GM19099 (cell line): Measurements from ENCODE around the gene CARD6.

Experiments used
- POLR2A ChIP-seq: IDR thresholded peaks from 3 replicates; pipeline ENCODE4 v1.6.1; 2011; ENCODE audit warnings: low read depth; ENCODE audit not compliant: insufficient read length; ENCODE audit errors: extremely low read depth

Gene CARD6

DNA sequence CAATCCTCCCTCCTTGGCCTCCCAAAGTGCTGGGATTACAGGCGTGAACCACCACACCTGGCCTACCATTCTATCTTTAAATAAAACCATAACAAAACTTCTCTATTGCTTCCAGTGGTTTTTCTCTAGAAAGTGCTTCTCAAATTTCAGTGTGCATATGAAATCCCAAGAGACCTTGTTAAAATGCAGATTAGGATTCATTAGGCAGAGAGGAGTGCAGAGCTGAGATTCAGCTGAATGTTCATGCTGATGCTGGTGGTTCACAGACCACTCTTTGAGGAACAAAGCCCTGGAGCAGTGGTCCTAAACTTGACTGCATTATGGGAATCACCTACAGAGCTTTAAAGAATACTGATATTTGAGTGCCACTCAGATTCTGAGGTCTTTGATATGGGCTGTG lies 28.2 kb downstream of the CARD6 start:
- no peak for TF ChIP-seq POLR2A

DNA sequence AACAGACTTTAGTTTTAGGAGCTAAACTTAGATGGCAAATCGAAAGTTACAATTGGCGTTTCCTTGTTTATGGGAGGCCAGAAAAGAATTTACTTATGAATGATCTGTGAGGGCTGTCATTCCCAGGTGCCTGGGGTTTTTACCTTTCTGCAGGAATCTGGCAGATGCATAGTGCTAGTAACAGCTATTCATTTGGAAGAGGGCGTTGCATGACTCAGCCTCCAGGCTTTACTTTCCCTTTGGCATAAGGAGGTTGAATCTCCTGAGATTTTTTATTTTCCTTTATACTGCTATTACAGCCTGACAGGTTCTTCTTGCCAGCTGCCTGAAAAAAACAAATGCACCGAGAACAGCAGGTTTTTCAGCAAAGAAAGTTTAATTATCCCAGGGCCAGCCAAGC lies 30.0 kb downstream of the CARD6 start:
- TF ChIP-seq POLR2A, result no peak

DNA sequence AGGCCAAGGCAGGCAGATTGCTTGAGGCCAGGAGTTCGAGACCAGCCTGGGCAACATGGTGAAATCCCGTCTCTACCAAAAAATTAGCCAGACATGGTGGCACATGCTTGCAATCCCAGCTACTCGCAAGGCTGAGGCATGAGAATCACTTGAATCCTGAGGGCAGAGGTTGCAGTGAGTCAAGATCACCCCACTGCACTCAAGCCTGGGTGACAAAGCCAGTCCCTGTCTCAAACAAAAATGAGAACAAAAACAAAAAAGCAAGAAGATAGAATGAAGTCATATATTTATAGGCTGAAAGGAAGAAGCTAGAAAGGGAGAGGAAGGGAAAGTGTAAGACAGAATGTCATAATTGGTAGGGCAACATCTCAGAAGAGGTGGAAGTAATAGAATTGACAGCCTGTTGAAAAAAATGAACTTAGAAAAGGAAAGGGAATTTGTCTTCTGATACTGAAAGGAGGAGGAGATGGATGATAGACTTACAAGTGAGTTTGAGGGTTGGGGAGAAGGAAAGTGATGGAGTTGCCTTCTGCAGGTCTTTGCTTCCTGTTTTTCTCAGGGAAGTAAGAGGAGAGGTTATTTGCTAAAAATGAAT lies 32.2 kb downstream of the CARD6 start:
- no peak for TF ChIP-seq POLR2A

DNA sequence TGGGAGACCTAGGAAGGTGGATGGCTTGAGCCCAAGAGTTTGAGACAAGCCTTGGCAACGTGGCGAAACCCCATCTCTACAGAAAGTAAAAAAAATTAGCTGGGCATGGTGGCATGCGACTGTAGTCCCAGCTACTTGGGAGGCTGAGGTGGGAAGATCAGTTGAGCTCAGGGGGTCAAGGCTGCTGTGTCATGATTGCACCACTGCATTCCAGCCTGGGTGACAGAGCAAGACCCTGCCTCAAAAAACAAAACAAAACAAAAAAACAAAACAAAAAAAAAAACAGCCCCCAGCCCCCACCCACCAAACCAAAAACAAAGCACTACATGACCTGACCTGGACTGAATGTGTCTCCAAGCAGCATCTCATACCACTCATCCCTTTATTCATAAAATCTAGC lies 34.8 kb downstream of the CARD6 start:
- TF ChIP-seq POLR2A, result no peak

DNA sequence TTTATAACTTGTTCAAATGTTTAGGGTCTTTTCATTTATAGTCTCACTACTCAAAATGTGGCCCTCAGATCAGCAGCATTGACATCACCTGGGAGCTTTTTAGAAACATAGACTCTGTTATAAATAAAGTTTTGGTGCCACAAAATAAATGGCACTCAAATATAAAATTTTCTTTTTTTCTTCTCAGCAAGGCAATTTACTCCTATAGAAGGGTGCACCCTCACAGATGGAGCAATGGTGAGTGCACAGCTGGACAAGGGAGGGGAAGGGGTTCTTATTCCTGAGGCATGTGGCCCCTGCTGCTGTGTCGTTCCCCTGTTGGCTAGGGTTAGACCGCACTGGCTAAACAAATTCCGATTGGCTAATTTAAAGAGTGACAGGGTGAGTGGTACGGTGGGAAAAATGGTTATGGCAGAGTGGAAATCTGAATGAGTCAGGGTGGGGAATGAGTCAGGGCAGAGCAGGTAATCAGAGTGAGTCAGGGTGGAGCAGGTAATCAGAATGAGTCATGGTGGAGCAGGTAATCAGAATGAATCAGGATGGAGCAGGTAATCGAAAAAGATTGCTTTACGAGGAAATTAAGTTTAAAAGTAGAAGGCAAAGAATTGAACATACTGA lies 36.3 kb downstream of the CARD6 start:
- TF ChIP-seq POLR2A, result no peak

DNA sequence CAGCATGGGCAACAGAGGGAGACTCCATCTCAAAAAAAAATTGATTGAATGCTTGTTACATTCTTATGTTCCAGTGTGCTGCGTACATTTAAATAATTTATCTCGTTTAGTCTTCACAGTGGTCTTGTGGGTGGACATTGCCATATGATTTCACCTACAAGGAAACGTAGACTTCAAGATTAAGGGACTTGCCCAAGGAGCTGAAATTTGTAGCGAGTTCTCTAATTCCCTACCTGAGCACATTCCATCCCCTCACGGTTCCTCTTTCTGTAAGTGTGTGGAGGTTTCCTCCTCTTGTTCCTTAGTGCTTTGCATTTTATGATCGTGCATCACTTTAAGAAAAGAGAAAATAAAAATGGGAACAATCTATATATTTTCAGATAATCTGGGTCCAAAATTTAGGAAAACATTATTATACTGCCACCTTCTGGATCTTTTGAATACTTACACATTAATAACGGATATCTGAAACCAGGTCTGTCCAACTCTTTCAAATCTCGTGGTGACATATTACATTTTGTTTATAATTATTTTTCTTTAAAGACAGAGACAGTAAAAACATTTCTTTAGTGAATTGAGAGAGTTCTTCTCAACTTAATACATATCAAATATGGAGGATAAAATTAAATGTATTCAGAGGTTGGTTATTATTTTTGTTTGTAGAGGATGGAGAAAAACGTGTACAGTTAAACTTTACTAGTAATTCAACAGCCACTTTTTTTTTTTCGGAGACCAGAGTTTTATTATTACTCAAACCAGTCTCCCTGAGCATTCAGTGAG lies 38.2 kb downstream of the CARD6 start:
- TF ChIP-seq POLR2A, result no peak

DNA sequence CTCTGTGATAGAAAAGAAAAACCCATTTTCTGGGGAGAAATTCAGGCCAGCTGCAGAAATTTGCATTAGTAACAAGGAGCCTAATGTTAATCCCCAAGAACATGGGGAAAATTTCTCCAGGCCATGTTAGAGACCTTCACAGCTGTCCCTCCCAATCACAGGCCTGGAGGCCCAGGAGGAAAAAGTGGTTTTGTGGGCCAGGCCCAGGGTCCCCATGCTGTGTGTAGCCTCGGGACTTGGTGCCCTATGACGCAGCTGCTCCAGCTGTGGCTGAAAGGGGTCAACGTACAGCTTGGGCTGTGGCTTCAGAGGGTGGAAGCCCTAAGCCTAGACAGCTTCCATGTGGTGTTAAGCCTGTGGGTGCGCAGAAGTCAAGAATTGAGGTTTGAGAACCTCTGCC lies 41.1 kb downstream of the CARD6 start:
- TF ChIP-seq POLR2A, result no peak

DNA sequence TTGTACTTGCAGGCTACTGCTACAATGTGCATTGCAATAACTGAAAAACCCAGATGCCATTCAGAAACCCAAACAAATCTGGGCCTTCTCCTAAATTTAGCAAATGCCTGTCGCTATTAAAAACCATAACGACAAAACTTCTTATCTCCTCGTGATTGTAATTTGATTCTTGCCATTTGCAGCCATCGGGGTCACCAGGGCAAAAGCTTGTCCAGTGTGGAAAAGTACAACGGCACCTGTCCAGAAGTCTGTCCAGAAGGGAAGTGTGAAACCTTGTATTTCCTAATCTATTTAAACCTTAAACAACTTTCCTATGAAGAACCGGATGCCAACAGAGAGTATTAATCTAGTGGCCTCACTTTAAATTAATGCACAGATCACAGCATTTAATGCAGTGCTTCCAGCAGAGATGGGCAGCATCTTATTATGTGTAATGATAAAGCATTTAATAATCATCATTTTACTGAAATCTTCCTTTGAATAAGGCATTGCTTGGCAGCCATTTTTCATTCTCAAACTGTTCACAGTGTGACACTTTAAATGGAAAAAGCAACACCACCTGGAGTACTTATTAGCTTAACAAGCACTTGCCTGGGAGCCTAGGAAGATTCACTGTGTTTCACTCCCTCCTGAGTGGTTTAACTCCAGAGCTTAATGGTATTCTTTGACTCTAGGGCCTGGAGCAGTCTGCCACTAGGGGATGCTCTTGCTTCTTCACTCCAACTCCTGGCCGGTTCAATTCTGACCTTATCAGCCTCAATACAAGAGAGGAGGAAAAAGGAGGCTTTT lies 63.2 kb downstream of the CARD6 start:
- no peak for TF ChIP-seq POLR2A

DNA sequence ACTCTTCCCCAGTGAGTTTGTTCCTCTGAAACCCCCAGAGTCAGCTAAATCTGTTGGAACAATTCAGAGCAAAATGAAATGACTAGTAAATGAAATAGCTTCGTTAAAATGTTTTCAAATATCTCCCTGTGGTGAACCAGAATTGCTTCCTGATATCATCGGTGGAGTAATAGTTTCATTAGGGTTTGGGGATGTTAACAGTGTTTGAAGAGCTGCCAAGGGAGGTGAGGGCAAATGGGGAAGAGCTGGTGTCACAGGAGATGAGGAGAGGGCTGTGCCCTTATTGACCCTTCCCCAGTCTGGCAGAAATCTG lies 63.8 kb downstream of the CARD6 start:
- no peak for TF ChIP-seq POLR2A

DNA sequence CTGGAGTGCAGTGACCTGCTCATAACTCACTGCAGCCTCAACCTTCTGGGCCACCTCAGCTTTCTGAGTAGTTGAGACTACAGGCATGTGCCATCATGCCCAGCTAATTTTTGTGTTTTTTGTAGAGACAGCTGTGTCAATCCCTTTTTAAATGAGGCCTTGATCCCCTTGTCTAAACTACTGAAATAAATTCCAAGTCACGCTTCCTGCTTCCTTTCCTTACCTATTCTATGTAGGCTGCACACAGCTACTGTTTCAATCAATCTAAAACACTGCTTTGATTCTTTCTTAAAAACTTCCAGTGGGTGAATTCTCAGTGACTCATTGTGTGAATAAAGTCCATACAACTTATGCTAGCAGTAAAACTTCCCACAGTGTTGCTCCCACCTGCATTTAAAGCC lies 65.2 kb downstream of the CARD6 start:
- TF ChIP-seq POLR2A, result no peak

DNA sequence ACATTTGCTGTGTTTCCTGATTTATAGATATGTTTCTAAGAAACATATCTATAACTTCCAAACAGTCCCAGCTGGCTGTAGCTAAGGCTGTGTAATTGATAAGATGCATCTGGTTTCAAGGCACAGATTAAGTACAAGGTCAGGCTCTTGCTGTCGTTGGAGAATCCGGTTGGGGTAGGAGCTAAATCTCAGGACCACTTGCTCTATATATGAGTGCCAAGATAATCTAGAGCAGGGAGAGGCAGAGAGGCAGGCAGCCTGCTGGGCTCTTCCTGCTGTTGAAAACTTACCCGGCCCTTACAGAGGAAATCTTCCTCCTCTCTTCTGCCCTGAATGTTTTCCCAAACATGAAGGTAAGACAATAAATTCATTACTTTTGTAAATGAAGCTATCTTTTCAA lies 68.1 kb downstream of the CARD6 start, which contains the start of gene C7:
Gene C7 (plus strand): TSS at position 234 of the 400 bp plus-strand sequence. CDS start 114 bp downstream, at position 348.
- TF ChIP-seq POLR2A, result no peak

DNA sequence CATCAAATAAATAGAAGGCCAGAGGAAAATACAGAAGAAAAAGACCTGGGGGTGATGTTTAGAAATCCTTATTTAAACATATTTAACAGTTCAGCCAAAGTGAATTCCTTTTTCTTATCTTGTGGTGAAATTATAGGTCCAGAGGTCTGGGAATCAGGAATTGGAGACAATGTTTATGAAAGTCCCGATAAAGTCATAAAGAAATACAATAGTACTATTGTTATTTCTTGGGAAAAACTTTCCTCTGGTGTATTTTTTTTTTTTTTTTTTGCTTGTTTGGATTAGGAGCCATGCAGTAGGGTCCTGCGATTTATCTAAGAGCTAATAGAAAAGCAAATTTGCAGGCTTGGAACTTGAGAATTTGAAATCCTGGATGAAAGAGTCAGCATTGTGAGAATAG lies 68.6 kb downstream of the CARD6 start:
- no peak for TF ChIP-seq POLR2A
